ENCODE measurements around the gene ZNF184. TPM values are rescaled to one million over a fixed set of nuclear protein-coding genes. Genes with fewer than 3 reads are reported as not detected.
A peak's percentile ranks its signal among the peaks of the same experiment; 100 is the strongest.

The ZNF184 gene
- total and polyA plus RNA-seq, 9 of the 15 experiments (the other 6 are each of a cell fraction or from before 2014, with no cell fraction given), result 7.6 to 22.2 (median 12.8) TPM

DNA sequence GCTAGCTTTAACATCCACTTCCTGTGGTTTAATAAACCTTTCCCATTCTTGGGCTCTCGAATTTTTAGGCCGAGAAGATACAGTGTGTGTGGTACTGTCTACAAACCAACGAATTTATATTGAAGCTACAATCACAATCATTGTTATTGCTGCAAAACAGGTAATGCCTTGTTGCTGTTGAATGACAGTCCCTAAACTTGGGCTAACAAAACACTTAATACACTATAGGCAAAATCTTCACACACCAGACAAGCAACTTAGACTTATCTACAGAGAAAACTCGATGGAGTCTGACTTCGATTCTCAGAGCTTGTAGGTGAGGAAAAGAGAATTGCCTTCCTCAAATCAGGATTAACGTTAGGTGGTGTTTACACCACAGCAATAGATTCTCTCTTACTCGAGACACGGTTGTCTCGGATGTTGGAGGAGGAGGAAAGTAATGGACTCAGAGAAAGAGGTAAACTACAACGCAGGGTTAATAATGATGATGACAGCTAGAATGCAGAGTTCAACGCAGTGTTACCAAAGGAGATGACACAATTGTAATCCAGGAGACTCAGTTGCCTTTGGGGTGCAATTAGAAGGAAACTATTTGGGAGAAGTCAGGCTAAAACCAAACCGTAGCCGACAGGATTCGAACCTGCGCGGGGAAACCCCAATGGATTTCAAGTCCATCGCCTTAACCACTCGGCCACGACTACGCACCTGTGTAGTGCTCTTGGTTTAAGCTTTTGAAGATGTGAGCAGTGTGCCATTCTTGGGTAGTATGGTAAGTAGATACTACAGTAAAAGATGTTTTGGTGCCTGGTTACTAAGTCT is 32.5 kb upstream of the ZNF184 start (continued):
- TF ChIP-seq, protein P1, sequence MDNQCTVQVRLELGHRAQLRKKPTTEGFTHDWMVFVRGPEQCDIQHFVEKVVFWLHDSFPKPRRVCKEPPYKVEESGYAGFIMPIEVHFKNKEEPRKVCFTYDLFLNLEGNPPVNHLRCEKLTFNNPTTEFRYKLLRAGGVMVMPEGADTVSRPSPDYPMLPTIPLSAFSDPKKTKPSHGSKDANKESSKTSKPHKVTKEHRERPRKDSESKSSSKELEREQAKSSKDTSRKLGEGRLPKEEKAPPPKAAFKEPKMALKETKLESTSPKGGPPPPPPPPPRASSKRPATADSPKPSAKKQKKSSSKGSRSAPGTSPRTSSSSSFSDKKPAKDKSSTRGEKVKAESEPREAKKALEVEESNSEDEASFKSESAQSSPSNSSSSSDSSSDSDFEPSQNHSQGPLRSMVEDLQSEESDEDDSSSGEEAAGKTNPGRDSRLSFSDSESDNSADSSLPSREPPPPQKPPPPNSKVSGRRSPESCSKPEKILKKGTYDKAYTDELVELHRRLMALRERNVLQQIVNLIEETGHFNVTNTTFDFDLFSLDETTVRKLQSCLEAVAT (IDR thresholded peaks at IDR 0.05), result peak; percentile 62 to 66; a peak in 3 of 4 replicates
- TF ChIP-seq BMI1 (IDR thresholded peaks at IDR 0.05; ENCODE audit: low read length) (no peak), ZC3H8 (IDR thresholded peaks at IDR 0.05) (no peak), STAT5A (IDR thresholded peaks at IDR 0.05; ENCODE audit: borderline replicate concordance, low read length) (no peak; the same call in 1 of the 2 replicates), TAF1 (IDR thresholded peaks at IDR 0.05; ENCODE audit: control insufficient read depth, extremely low read depth, insufficient read depth, low read length, severe bottlenecking) (no peak), DNMT1 (IDR thresholded peaks at IDR 0.05) (no peak), HNRNPLL (IDR thresholded peaks at IDR 0.05; ENCODE audit: low read depth, low read length, poor library complexity, severe bottlenecking) (peak; percentile 55), ZKSCAN8 (CRISPR knock-in tag; IDR thresholded peaks at IDR 0.05) (0 out of 2 replicates have a peak, but pooled peaks have one; percentile 48), MCM3 (IDR thresholded peaks at IDR 0.05) (no peak), ZFP36 (IDR thresholded peaks at IDR 0.05; ENCODE audit: low read depth, low read length, partially characterized antibody) (no peak), LARP7 (IDR thresholded peaks at IDR 0.05) (no peak), ZFP30 (CRISPR knock-in tag; IDR thresholded peaks at IDR 0.05; ENCODE audit: borderline replicate concordance) (no peak), POU5F1 (IDR thresholded peaks at IDR 0.05; ENCODE audit: borderline replicate concordance, low read depth, low read length, partially characterized antibody) (no peak), BHLHE40 (IDR thresholded peaks at IDR 0.05; ENCODE audit: low read length) (no peak; the same call in 1 of the 2 replicates), CC2D1A (IDR thresholded peaks at IDR 0.05) (peak; percentile 37; the same call in 1 of the 2 replicates), ZNF780A (CRISPR knock-in tag; IDR thresholded peaks at IDR 0.05) (no peak), ZNF431 (CRISPR knock-in tag; IDR thresholded peaks at IDR 0.05) (no peak), ZNF589 (CRISPR knock-in tag; IDR thresholded peaks at IDR 0.05; ENCODE audit: low read depth) (no peak), PRMT5 (CRISPR knock-in tag; IDR thresholded peaks at IDR 0.05) (no peak), NCOA1 (IDR thresholded peaks at IDR 0.05; ENCODE audit: low read depth) (peak; percentile 50; the same call in 1 of the 2 replicates), SMARCB1 (IDR thresholded peaks at IDR 0.05; ENCODE audit: insufficient read length, low read depth) (no peak), HDAC2 (IDR thresholded peaks at IDR 0.05) (peak; percentile 90), ETS2 (tag; IDR thresholded peaks at IDR 0.05; ENCODE audit: borderline replicate concordance, poor library complexity, severe bottlenecking) (no peak), ZNF75A (CRISPR knock-in tag; IDR thresholded peaks at IDR 0.05) (no peak), NCOA4 (IDR thresholded peaks at IDR 0.05; ENCODE audit: partially characterized antibody) (no peak), ADNP (tag; IDR thresholded peaks at IDR 0.05) (peak; percentile 94)
- TF ChIP-seq, protein P2, sequence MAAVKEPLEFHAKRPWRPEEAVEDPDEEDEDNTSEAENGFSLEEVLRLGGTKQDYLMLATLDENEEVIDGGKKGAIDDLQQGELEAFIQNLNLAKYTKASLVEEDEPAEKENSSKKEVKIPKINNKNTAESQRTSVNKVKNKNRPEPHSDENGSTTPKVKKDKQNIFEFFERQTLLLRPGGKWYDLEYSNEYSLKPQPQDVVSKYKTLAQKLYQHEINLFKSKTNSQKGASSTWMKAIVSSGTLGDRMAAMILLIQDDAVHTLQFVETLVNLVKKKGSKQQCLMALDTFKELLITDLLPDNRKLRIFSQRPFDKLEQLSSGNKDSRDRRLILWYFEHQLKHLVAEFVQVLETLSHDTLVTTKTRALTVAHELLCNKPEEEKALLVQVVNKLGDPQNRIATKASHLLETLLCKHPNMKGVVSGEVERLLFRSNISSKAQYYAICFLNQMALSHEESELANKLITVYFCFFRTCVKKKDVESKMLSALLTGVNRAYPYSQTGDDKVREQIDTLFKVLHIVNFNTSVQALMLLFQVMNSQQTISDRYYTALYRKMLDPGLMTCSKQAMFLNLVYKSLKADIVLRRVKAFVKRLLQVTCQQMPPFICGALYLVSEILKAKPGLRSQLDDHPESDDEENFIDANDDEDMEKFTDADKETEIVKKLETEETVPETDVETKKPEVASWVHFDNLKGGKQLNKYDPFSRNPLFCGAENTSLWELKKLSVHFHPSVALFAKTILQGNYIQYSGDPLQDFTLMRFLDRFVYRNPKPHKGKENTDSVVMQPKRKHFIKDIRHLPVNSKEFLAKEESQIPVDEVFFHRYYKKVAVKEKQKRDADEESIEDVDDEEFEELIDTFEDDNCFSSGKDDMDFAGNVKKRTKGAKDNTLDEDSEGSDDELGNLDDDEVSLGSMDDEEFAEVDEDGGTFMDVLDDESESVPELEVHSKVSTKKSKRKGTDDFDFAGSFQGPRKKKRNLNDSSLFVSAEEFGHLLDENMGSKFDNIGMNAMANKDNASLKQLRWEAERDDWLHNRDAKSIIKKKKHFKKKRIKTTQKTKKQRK (IDR thresholded peaks at IDR 0.05; ENCODE audit: borderline replicate concordance, low read depth, low read length), result no peak

Data from K562 (cell line).